ENCODE data around the gene ZNF569. TPM values are rescaled to one million over a fixed set of nuclear protein-coding genes. Genes with fewer than 3 reads are reported as not detected.
A peak's percentile ranks its signal among the peaks of the same experiment; 100 is the strongest.
"Not testable (repeated sequence)": the region's sequence is repeated elsewhere in the genome, so short reads cannot be mapped to it uniquely, and the experiment has no call there.

The ZNF569 gene
- total RNA-seq, 1 donor from 2014 or later = 3.5 TPM

DNA sequence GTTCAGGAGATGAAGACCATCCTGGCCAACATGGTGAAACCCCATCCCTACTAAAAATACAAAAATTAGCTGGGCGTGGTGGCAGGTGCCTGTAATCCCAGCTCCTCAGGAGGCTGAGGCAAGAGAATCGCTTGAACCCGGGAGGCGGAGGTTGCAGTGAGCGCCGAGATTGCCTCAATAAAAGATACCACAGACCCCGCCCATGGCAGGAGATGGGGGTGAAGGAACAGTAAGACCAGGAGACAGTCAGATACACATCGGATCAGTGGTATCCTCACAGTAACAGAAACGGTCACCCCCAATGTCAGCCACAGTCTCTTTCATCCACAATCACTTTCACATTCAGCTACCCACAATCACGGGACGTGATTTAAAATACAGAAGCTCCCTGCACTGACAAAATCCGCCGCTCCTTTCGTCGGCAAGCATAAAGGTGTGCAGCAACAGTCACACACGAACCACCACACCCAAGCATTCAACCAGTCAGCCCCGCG lies 96.8 kb downstream of the ZNF569 start:
- H3K27ac Mint-ChIP-seq = peak overlapping the region; percentile 79
- intact Hi-C loops (cut with micrococcal nuclease) = loop anchor here (5.0 to 10.0 kb wide), 3 partner anchors 537 to 886 kb away; partner anchors contain the start of genes SIPA1L3, WDR87, ZNF566 and ZNF850
- H3K36me3 Mint-ChIP-seq (ENCODE audit: low read depth) = peaks cover 13% of the 10 kb centered on the region
- not testable (repeated sequence) for DNase-seq (ENCODE audit: low spot score); H3K27me3 Mint-ChIP-seq (ENCODE audit: low read depth)
- H3K4me1 Mint-ChIP-seq (ENCODE audit: low read depth) = peaks cover 11% of the 10 kb centered on the region
- H3K9me3 Mint-ChIP-seq = peaks cover 35% of the 10 kb centered on the region
- peak overlapping the region; percentile 90 for H3K4me3 Mint-ChIP-seq (ENCODE audit: low read depth)

- H3K27me3 Mint-ChIP-seq (ENCODE audit: low read depth) = no peaks in the 10 kb centered on the region
- no peak overlapping the region for H3K27ac Mint-ChIP-seq
- peaks cover 69% of the 10 kb centered on the region for H3K36me3 Mint-ChIP-seq (ENCODE audit: low read depth)
- H3K4me3 Mint-ChIP-seq (ENCODE audit: low read depth) = no peak overlapping the region
- no peaks in the 10 kb centered on the region for H3K4me1 Mint-ChIP-seq (ENCODE audit: low read depth)
- intact Hi-C loops (cut with micrococcal nuclease) = no loop called here
- DNase-seq (ENCODE audit: low spot score) = no peak
- H3K9me3 Mint-ChIP-seq = peaks cover 67% of the 10 kb centered on the region
These were observed 104.5 kb downstream of the ZNF569 start for GRCh38 chr19:37362733-37363132.

DNA sequence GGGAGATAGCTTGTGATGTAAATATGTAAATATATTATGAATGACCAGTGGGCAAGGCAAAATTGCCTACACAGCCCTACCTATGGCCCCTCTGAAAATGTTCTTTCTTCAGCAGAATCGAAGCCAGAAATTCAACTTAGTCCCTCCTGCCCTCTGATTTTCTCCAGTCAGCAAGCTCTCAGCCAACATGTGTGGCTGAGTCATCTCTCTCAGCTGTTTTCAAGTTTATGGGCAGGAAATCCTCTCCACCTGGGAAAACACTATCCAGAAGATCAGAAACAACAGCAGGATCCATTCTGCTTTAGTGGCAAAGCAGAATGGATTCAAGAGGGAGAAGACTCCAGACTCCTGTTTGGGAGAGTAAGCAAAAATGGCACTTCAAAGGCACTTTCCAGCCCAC lies 105.2 kb downstream of the ZNF569 start:
- Mint-ChIP-seq H3K4me1 (ENCODE audit: low read depth) (no peaks in the 10 kb centered on the region), H3K27ac (no peak overlapping the region), H3K36me3 (ENCODE audit: low read depth) (peaks cover 77% of the 10 kb centered on the region), H3K27me3 (ENCODE audit: low read depth) (no peaks in the 10 kb centered on the region), H3K9me3 (peaks cover 73% of the 10 kb centered on the region), H3K4me3 (ENCODE audit: low read depth) (no peak overlapping the region)
- intact Hi-C loops (cut with micrococcal nuclease) = no loop called here
- no peak for DNase-seq (ENCODE audit: low spot score)

Other genes with a start within 250 kb of the ZNF569 start
- gene ZNF383, start 249.2 kb downstream of the ZNF569 start, total RNA-seq = 5.2 and 7.4 TPM in 2 replicates
- 3.2 TPM in 2 replicates for gene ZNF527, start 96.3 kb downstream of the ZNF569 start, total RNA-seq
- 2.3 and 2.6 TPM in 2 replicates for gene ZNF570, start 1.9 kb upstream of the ZNF569 start, total RNA-seq
- gene ZNF793, start 39.5 kb upstream of the ZNF569 start, total RNA-seq = 0.32 and 0.66 TPM in 2 replicates
- gene ZNF571, start 127.3 kb upstream of the ZNF569 start, total RNA-seq = 0.50 and 0.67 TPM in 2 replicates
- gene ZNF540, start 127.4 kb upstream of the ZNF569 start, total RNA-seq = 0.41 and 0.46 TPM in 2 replicates
- 10.4 and 12.2 TPM in 2 replicates for gene ZFP30, start 188.0 kb upstream of the ZNF569 start, total RNA-seq

Measured in activated T-helper 2 cell treated with anti-CD3 and anti-CD28 coated beads, Interferon-gamma antibody, Interleukin-2, Interleukin-4, amounts not matched to agents 10 μg/mL and 5 μg/mL and 100 μg/mL, durations not matched to agents 14 hours and 24 hours and 36 hours (primary cell).